H1 (cell line): ENCODE results near the gene WFDC10B. TPM values are rescaled to one million over a fixed set of nuclear protein-coding genes. Genes with fewer than 3 reads are reported as not detected.

ENCODE experiments used
- CTCF ChIA-PET: fragments of 300-600 bp; sonication (Branson Sonifier 250); formaldehyde crosslinking; loops from one replicate; lab custom pipeline; 2021; ENCODE audit not compliant: partially characterized antibody; lab: Charles Lee
- POLR2A ChIA-PET: fragments of 300-600 bp; sonication (Branson Sonifier 250); formaldehyde crosslinking; loops from one replicate; lab custom pipeline; 2021; ENCODE audit warnings: inconsistent platforms; ENCODE audit not compliant: partially characterized antibody; lab: Charles Lee
- DNase-seq, 2 experiments: peaks; one replicate each; pipeline versions ENCODE4 v3.0.0 to v3.0.0-alpha.2; 2010 to 2022; ENCODE audit warnings: low spot score in 2 of 2, low read depth in 1 of 2, mixed read lengths in 1 of 2
- FAIRE-seq: peaks from 2 replicates; lab custom pipeline; 2011; peaks lifted over from hg19 to GRCh38; lab: Jason Lieb, UNC
- H2AFZ ChIP-seq: 2 replicates; pipeline ENCODE4 v1.8.1; 2012; ENCODE audit warnings: low read length, inconsistent platforms
- H2AK5ac ChIP-seq: 2 replicates; pipeline ENCODE4 v1.6.1; 2013; ENCODE audit warnings: low read depth, low read length
- H2BK120ac ChIP-seq: replicated peaks from 2 replicates; pipeline ENCODE3; 2013; ENCODE audit warnings: low read depth, low read length, inconsistent platforms
- H2BK12ac ChIP-seq: 2 replicates; pipeline ENCODE4 v1.6.1; 2013; ENCODE audit warnings: low read depth, low read length
- H2BK15ac ChIP-seq: 2 replicates; pipeline ENCODE4 v1.6.1; 2013; ENCODE audit warnings: low read length
- H2BK20ac ChIP-seq: 2 replicates; pipeline ENCODE4 v1.6.1; 2013; ENCODE audit warnings: low read length
- H2BK5ac ChIP-seq: 2 replicates; pipeline ENCODE4 v1.6.1; 2013; ENCODE audit warnings: low read depth, low read length
- H3K14ac ChIP-seq: 2 replicates; pipeline ENCODE4 v1.6.1; 2013; ENCODE audit warnings: inconsistent platforms; ENCODE audit not compliant: insufficient read length
- H3K18ac ChIP-seq: 2 replicates; pipeline ENCODE4 v1.6.1; 2013; ENCODE audit warnings: low read length; ENCODE audit errors: extremely low read depth
- H3K23ac ChIP-seq: 2 replicates; pipeline ENCODE4 v1.6.1; 2013; ENCODE audit warnings: inconsistent platforms; ENCODE audit not compliant: insufficient read length
- H3K23me2 ChIP-seq: 2 replicates; pipeline ENCODE4 v1.6.1; 2013; ENCODE audit warnings: low read depth, low read length
- H3K27ac ChIP-seq: 2 replicates; pipeline ENCODE4 v1.6.1; 2011; ENCODE audit warnings: low read depth, low read length, inconsistent platforms
- H3K27me3 ChIP-seq, 4 experiments: replicated peaks in 1 of 4; 1 replicate in 1 of 4; 2 replicates in 3 of 4; pipeline versions ENCODE4 v1.6.1 to v1.8.1; 2011 to 2013; ENCODE audit warnings: low read length in 3 of 4, mild to moderate bottlenecking in 3 of 4, inconsistent platforms in 2 of 4, mixed read lengths in 2 of 4, moderate library complexity in 1 of 4; ENCODE audit not compliant: control insufficient read depth in 3 of 4, insufficient read depth in 3 of 4; ENCODE audit errors: extremely low read depth in 1 of 4
- H3K36me3 ChIP-seq, 4 experiments: 2 replicates each; pipeline versions ENCODE4 v1.6.1 to v1.8.1; 2011 to 2013; ENCODE audit warnings: mild to moderate bottlenecking in 4 of 4, low read length in 3 of 4, moderate library complexity in 2 of 4, control low read depth in 1 of 4, inconsistent platforms in 1 of 4; ENCODE audit not compliant: insufficient read depth in 4 of 4, control insufficient read depth in 2 of 4
- H3K4ac ChIP-seq: replicated peaks from 2 replicates; pipeline ENCODE3; 2013; ENCODE audit warnings: low read length, low read depth, mixed read lengths, inconsistent platforms; ENCODE audit not compliant: insufficient read length
- H3K4me1 ChIP-seq, 4 experiments: replicated peaks in 1 of 4; 1 replicate in 1 of 4; 2 replicates in 3 of 4; pipeline versions ENCODE4 v1.6.1 to v1.8.1; 2011 to 2013; ENCODE audit warnings: low read length in 3 of 4, inconsistent platforms in 2 of 4, mixed read lengths in 1 of 4; ENCODE audit not compliant: insufficient read depth in 4 of 4, control insufficient read depth in 3 of 4
- H3K4me2 ChIP-seq, 2 experiments: 2 replicates each; pipeline versions ENCODE4 v1.6.1 to v1.8.1; 2011 to 2013; ENCODE audit warnings: low read depth in 2 of 2, low read length in 2 of 2, control low read depth in 1 of 2, inconsistent platforms in 1 of 2, mild to moderate bottlenecking in 1 of 2; ENCODE audit not compliant: insufficient read depth in 1 of 2
- H3K4me3 ChIP-seq, 4 experiments: fragments of 200-600, 300-600 bp in 1 of 4; sonication (generic), shearing (Covaris generic), sonication (Bioruptor Twin) in 1 of 4; 2 replicates each; pipeline versions ENCODE4 v1.5.1 to v1.8.1; 2011 to 2016; ENCODE audit warnings: low read length in 4 of 4, low read depth in 3 of 4, control low read depth in 2 of 4, inconsistent platforms in 2 of 4, mild to moderate bottlenecking in 2 of 4, mixed read lengths in 1 of 4, moderate library complexity in 1 of 4; ENCODE audit not compliant: insufficient read depth in 2 of 4; ENCODE audit errors: extremely low read depth in 1 of 4
- H3K56ac ChIP-seq: replicated peaks from 2 replicates; pipeline ENCODE3; 2013; ENCODE audit warnings: low read depth, mild to moderate bottlenecking, mixed read lengths, low read length, inconsistent platforms; ENCODE audit not compliant: insufficient read length
- H3K79me1 ChIP-seq: 2 replicates; pipeline ENCODE4 v1.6.1; 2013; ENCODE audit warnings: low read depth, low read length, control low read depth
- H3K79me2 ChIP-seq, 2 experiments: 2 replicates each; pipeline versions ENCODE4 v1.6.1 to v1.8.1; 2012 to 2013; ENCODE audit warnings: low read length in 2 of 2, mild to moderate bottlenecking in 2 of 2, inconsistent platforms in 1 of 2; ENCODE audit not compliant: insufficient read depth in 2 of 2, control insufficient read depth in 1 of 2
- H3K9ac ChIP-seq, 4 experiments: replicated peaks in 1 of 4; 1 replicate in 1 of 4; 2 replicates in 3 of 4; pipeline versions ENCODE4 v1.6.1 to v1.8.1; 2011 to 2013; ENCODE audit warnings: low read depth in 3 of 4, low read length in 3 of 4, control low read depth in 2 of 4, mild to moderate bottlenecking in 2 of 4, moderate library complexity in 2 of 4, inconsistent platforms in 1 of 4; ENCODE audit errors: extremely low read depth in 1 of 4
- H3K9me3 ChIP-seq, 2 experiments: 2 replicates each; pipeline versions ENCODE4 v1.6.1 to v1.8.1; 2012 to 2013; ENCODE audit warnings: mild to moderate bottlenecking in 2 of 2, moderate library complexity in 2 of 2, control low read depth in 1 of 2, inconsistent platforms in 1 of 2, low read depth in 1 of 2, low read length in 1 of 2, mixed read lengths in 1 of 2; ENCODE audit not compliant: insufficient read depth in 2 of 2
- H4K20me1 ChIP-seq, 2 experiments: replicated peaks in 1 of 2; 2 replicates each; pipeline versions ENCODE3 to v1.8.1; 2011 to 2013; ENCODE audit warnings: inconsistent platforms in 2 of 2, low read length in 2 of 2, mild to moderate bottlenecking in 1 of 2; ENCODE audit not compliant: insufficient read depth in 2 of 2, control insufficient read depth in 1 of 2
- H4K5ac ChIP-seq: 2 replicates; pipeline ENCODE4 v1.6.1; 2013; ENCODE audit warnings: low read length, low read depth, mixed read lengths, inconsistent platforms; ENCODE audit not compliant: insufficient read length
- H4K8ac ChIP-seq: 2 replicates; pipeline ENCODE4 v1.8.0; 2013; ENCODE audit warnings: mild to moderate bottlenecking, moderate library complexity, low read length, inconsistent platforms; ENCODE audit not compliant: insufficient read depth; ENCODE audit errors: extremely low read depth
- H4K91ac ChIP-seq: replicated peaks from 2 replicates; pipeline ENCODE3; 2013; ENCODE audit warnings: low read length, mixed read lengths, inconsistent platforms; ENCODE audit not compliant: insufficient read length
- ASH2L ChIP-seq: fragments of 200-600, 300-600 bp; sonication (generic); IDR thresholded peaks from one replicate; pipeline ENCODE4 v1.7.1; 2017; ENCODE audit warnings: low read length
- BACH1 ChIP-seq: IDR thresholded peaks from 2 replicates; pipeline ENCODE4 v1.6.1; 2012; ENCODE audit warnings: low read length, improper control_type of control experiment
- BRCA1 ChIP-seq: IDR thresholded peaks from 2 replicates; pipeline ENCODE4 v1.6.1; 2012; ENCODE audit warnings: low read depth, low read length, improper control_type of control experiment
- CBX5 ChIP-seq: fragments of 300-800, 300-1000 bp; sonication (generic); IDR thresholded peaks from 2 replicates; pipeline ENCODE4 v1.7.1; 2016; ENCODE audit warnings: antibody characterized with exemption, low read length, low read depth
- CEBPB ChIP-seq: IDR thresholded peaks from 2 replicates; pipeline ENCODE4 v1.6.1; 2012; ENCODE audit warnings: low read depth, low read length
- EGR1 ChIP-seq: IDR thresholded peaks from 2 replicates; pipeline ENCODE4 v1.6.1; 2011; ENCODE audit warnings: low read depth, low read length, borderline replicate concordance
- GABPA ChIP-seq: IDR thresholded peaks from 2 replicates; pipeline ENCODE4 v1.6.1; 2011; ENCODE audit warnings: mild to moderate bottlenecking, low read length, moderate library complexity, borderline replicate concordance; ENCODE audit not compliant: insufficient read depth
- NRF1 ChIP-seq: IDR thresholded peaks from 2 replicates; pipeline ENCODE4 v1.6.1; 2011; ENCODE audit warnings: mild to moderate bottlenecking, low read depth, low read length, improper control_type of control experiment
- PHF8 ChIP-seq: fragments of 200-600 bp; sonication (generic); conservative IDR thresholded peaks from 2 replicates; pipeline ENCODE4 v1.7.1; 2012; ENCODE audit warnings: low read depth, mild to moderate bottlenecking, inconsistent platforms, low read length, moderate library complexity
- POLR2A ChIP-seq, 2 experiments: IDR thresholded peaks; 1 replicate in 1 of 2; 2 replicates in 1 of 2; pipeline ENCODE4 v1.6.1; 2011; ENCODE audit warnings: low read depth in 2 of 2, low read length in 2 of 2, mild to moderate bottlenecking in 2 of 2; ENCODE audit errors: control extremely low read depth in 1 of 2
- RBBP5 ChIP-seq: IDR thresholded peaks from 2 replicates; pipeline ENCODE4 v1.7.1; 2012; ENCODE audit warnings: low read depth, mild to moderate bottlenecking, inconsistent platforms, low read length, moderate library complexity, borderline replicate concordance
- SP4 ChIP-seq: IDR thresholded peaks from 2 replicates; pipeline ENCODE4 v1.6.1; 2012; ENCODE audit warnings: low read length, inconsistent platforms
- SUZ12 ChIP-seq: fragments of 200-600 bp; sonication (generic); IDR thresholded peaks from 2 replicates; pipeline ENCODE4 v1.6.1; 2012; ENCODE audit warnings: mild to moderate bottlenecking, inconsistent platforms, low read length, moderate library complexity, mixed read lengths
- YY1 ChIP-seq: IDR thresholded peaks from 2 replicates; pipeline ENCODE4 v1.6.1; 2011; ENCODE audit warnings: low read depth, mild to moderate bottlenecking, low read length
- WGBS, 2 experiments: shearing (Covaris generic) in 1 of 2; methylation state at CpG; one replicate each; pipeline versions ENCODE4 v1.1.6 to v1.1.7; 2013 to 2015; ENCODE audit warnings: low lambda C conversion rate in 2 of 2, mixed read lengths in 2 of 2, inconsistent platforms in 1 of 2, low coverage in 1 of 2, missing lambda C conversion rate in 1 of 2; ENCODE audit not compliant: insufficient replicate concordance in 2 of 2, insufficient coverage in 1 of 2, insufficient read length in 1 of 2; ENCODE audit errors: extremely low coverage in 1 of 2, missing lambda C conversion rate in 1 of 2; 5-methylcytosine and 5-hydroxymethylcytosine counted together
- polyA plus RNA-seq, 7 experiments: library from polyadenylated mRNA; depleted of rRNA in 3 of 7; stranded (reverse) in 5 of 7; unstranded in 2 of 7; fragments of >200 nt in 5 of 7; fragments of 200-250 nt in 2 of 7; gene quantifications; 1 replicate in 5 of 7; 2 replicates in 1 of 7; 4 replicates in 1 of 7; pipeline versions ENCODE4 v1.2.1 to v1.2.3, GENCODE V29; 2011 to 2013; ENCODE audit warnings: missing spikeins in 2 of 7, mixed read lengths in 2 of 7
- total RNA-seq: library from RNA; stranded (reverse); fragmentation: NEBNext Ultra II Directional; extraction: Animal tissue kit (Norgen Biotek cat#: 25700); gene quantifications from 2 replicates; pipeline ENCODE4 v1.2.1, GENCODE V29; 2021

Gene WFDC10B
- total and polyA plus RNA-seq, 2 of the 8 experiments (the other 6 are each of a cell fraction or from before 2014, with no cell fraction given), result 0.21 to 0.54 TPM

DNA sequence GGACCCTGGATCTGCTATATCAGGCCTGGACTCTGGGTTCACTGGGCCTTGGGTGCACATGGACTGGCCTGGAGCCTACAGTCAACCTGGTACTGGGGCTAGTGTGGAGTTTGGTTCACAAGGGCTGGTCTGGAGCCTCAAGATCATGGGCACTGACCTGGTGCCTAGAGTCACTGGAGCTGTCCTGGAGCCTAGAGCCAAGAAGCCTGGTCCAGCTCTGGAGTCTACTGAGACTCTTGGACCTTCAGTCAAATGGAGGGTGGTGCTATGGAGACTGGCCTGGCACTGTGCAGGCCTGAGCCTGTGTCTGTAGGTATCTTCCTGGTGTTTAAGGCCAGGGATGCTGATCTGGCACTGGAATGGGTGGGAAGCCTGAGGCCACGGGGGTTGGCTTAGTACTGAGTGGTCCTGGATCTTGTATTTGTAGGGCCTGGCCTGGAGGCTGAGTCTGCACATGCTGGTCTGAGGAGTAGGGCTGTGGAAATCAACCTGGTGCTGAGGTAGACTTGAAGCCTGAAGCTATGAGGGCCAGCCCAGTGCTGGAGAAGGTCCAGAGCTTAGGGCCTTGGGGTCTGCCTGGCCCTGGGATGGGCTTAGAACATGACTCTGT lies 57.3 kb downstream of the WFDC10B start:
- Histone ChIP-seq H2BK12ac (peak overlapping the region; percentile 27; the same call in 1 of the 2 replicates), H3K14ac (no peak overlapping the region), H3K27ac (no peak overlapping the region), H4K5ac (no peak overlapping the region), H3K4me2 (no peak overlapping the region), H3K18ac (no peak overlapping the region; the same call in 1 of the 2 replicates), H3K9me3 (peaks cover 22% of the 10 kb centered on the region in 2 experiments), H3K4me1 (peaks cover 0 to 4% (median 0%) of the 10 kb centered on the region in 4 experiments; a peak in 1 of 7 replicates), H3K27me3 (no peaks in the 10 kb centered on the region), H3K4me3 (no peak overlapping the region), H3K4ac (no peak overlapping the region), H3K56ac (no peak overlapping the region), H2BK5ac (no peak overlapping the region), H2BK120ac (no peak overlapping the region), H3K79me1 (no peaks in the 10 kb centered on the region), H3K9ac (no peak overlapping the region), H3K36me3 (no peaks in the 10 kb centered on the region), H3K79me2 (no peaks in the 10 kb centered on the region), H3K23me2 (no peaks in the 10 kb centered on the region), H2AK5ac (no peak overlapping the region), H2BK15ac (peak overlapping the region; percentile 12; the same call in 1 of the 2 replicates), H3K23ac (no peak overlapping the region), H4K8ac (no peak overlapping the region), H2BK20ac (no peak overlapping the region), H4K20me1 (no peaks in the 10 kb centered on the region), H2AFZ (no peak overlapping the region), H4K91ac (no peak overlapping the region)
- no peak for DNase-seq
- CTCF ChIA-PET, result interaction anchor here (0.6 to 1.3 kb wide), 4 partner anchors 18 to 124 kb away, joined by 3 to 5 read pairs (median 3); partner anchors contain the start of gene WFDC10A
- no peak for FAIRE-seq
- WGBS, 2 experiments, result 100% methylated on average over 1 of the region's 1 CpG; no CpG with 5 or more reads in 1 of the 2 experiments
- POLR2A ChIA-PET, result interaction anchor here (0.9 to 1.0 kb wide), 2 partner anchors 19 to 117 kb away, joined by 3 to 4 read pairs; partner anchors contain the start of gene WFDC10A
- TF ChIP-seq PHF8 (no peak), CEBPB (no peak), ASH2L (no peak), POLR2A (IDR thresholded peaks at IDR 0.05; ENCODE audit: control extremely low read depth in 1 of 2, low read depth in 2 of 2, low read length in 2 of 2) (no peak), BRCA1 (no peak), YY1 (no peak), SUZ12 (no peak), GABPA (no peak), BACH1 (no peak), CBX5 (no peak), RBBP5 (no peak), EGR1 (no peak), NRF1 (no peak), SP4 (no peak)
